GM12875 (cell line): Measurements from ENCODE around the gene MAGIX.
"Not testable (repeated sequence)": the region's sequence is repeated elsewhere in the genome, so short reads cannot be mapped to it uniquely, and the experiment has no call there.

Experiments
- H3K4me3 ChIP-seq: one replicate; pipeline ENCODE4 v1.5.1; 2011; ENCODE audit warnings: low read depth, low read length, control low read depth
- TF ChIP-seq, protein P1 (sequence below): IDR thresholded peaks from 2 replicates; pipeline ENCODE4 v1.5.1; 2011; ENCODE audit warnings: low read depth, mild to moderate bottlenecking, control low read depth, inconsistent platforms, low read length, moderate library complexity, borderline replicate concordance; ENCODE audit not compliant: insufficient read depth

The MAGIX gene

GRCh38 chrX:49162620-49163019 is at the start of gene MAGIX:
MAGIX (plus strand) TSS chrX:49162758; CDS start chrX:49162890, 132 bp downstream.
- peak within 1 kb of the TSS; percentile 48 for H3K4me3 ChIP-seq
- TF ChIP-seq, protein P1, sequence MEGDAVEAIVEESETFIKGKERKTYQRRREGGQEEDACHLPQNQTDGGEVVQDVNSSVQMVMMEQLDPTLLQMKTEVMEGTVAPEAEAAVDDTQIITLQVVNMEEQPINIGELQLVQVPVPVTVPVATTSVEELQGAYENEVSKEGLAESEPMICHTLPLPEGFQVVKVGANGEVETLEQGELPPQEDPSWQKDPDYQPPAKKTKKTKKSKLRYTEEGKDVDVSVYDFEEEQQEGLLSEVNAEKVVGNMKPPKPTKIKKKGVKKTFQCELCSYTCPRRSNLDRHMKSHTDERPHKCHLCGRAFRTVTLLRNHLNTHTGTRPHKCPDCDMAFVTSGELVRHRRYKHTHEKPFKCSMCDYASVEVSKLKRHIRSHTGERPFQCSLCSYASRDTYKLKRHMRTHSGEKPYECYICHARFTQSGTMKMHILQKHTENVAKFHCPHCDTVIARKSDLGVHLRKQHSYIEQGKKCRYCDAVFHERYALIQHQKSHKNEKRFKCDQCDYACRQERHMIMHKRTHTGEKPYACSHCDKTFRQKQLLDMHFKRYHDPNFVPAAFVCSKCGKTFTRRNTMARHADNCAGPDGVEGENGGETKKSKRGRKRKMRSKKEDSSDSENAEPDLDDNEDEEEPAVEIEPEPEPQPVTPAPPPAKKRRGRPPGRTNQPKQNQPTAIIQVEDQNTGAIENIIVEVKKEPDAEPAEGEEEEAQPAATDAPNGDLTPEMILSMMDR = no peak

DNA sequence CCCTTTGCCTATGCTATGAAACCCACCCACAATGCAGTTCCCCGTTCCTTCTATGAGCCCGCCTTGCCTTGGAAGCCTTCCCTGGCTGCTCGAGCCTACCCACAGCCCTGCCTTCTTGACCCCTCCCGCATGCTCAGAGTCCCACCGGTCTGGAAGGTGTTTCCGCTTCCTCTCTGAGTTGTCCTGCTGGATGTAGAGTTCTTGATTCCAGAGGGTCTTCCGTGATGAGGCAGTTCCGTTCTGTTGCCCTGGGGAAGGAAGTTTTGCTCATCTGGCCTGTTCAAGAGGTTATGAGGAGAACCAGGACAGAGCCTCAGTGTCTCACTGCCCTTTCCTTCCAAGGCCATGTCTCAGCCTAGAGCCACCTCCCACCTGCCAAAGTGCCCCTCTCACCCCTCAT is 46.5 kb upstream of the MAGIX start:
- TF ChIP-seq, protein P1 = no peak
- no peak overlapping the region for H3K4me3 ChIP-seq

DNA sequence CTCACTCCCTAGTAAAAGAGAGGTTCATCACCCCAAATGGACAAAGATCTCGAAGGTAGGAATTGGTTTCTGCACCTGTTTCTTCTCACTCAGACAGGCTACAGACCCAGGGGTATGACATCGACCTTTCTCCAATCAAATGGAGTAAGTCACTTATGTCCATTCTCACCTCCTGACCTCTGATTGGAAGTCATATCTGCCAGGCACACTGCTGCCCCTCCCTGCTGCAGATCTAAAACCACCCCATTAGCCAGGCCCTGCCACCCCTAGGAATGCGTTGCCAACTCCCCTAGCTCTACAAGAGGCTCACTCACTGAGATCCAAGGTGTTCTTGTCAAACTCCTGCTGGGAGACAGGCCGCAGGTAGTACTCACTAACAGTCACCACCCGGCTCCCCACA is 45.8 kb upstream of the MAGIX start:
- TF ChIP-seq, protein P1 = no peak
- no peak overlapping the region for H3K4me3 ChIP-seq

DNA sequence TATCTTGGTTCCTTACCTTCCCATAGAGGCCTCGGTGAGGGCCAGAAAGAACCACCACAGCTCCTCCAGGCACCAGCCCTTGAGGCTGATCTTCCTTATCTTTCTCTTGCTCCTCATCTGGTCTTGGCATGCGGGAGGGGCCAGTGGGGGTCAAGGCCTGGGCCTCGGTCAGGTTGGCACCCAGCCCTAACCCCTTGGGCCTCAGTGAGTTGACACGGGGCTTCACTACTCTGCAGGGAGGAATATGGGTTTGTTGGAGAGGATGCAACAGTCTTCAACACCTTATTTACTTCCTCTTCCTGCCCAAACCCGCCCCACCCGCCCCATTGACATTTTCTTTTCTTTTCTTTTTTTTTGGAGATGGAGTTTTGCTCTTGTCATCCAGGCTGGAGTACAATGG is 45.0 kb upstream of the MAGIX start:
- no peak overlapping the region for H3K4me3 ChIP-seq
- TF ChIP-seq, protein P1 = no peak

DNA sequence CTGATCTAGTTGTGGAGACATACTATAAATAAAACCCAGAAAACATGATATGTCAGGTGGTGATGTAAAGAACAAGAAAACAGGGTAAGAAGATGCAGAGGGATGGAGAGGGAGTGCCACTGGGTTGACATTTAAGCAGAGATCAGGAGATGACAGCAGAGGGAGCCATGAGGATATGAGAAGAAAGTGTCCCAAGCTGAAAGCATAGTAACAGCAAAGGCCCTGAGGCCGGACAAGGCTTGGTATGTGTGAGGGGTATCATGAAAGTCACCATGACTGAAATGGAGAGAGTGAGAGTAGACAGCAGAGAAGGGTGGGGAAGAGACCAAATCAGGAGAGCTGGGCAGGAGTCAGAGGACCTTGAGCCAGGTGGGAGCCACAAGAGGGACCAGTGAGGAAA is 42.5 kb upstream of the MAGIX start:
- TF ChIP-seq, protein P1 = no peak
- H3K4me3 ChIP-seq = no peak overlapping the region

- TF ChIP-seq, protein P1 = no peak
- H3K4me3 ChIP-seq = peak overlapping the region; percentile 75
These were observed 40.1 kb upstream of the MAGIX start for GRCh38 chrX:49122499-49122898.

GRCh38 chrX:49127742-49128258 is 34.8 kb upstream of the MAGIX start:
- H3K4me3 ChIP-seq = not testable (repeated sequence)

- H3K4me3 ChIP-seq = no peak overlapping the region
- TF ChIP-seq, protein P1 = 0 out of 2 replicates have a peak, but pooled peaks have one; percentile 1
These were observed 33.1 kb upstream of the MAGIX start for GRCh38 chrX:49129427-49129826.

DNA sequence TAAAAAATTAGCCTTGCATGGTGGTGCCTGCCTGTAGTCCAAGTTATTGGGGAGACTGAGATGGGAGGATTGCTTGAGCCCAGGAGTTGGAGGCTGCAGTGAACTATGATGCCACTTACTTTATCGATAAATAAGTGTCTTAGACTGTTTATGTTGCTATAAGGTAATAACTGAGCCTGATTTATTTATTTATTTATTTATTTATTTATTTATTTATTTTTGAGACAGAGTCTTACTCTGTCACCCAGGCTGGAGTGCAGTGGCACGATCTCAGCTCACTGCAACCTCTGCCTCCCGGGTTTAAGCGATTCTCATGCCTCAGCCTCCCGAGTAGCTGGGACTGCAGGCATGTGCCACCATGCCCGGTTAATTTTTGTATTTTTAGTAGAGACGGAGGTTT is 30.3 kb upstream of the MAGIX start:
- not testable (repeated sequence) for H3K4me3 ChIP-seq
